OCI-LY1 (cell line): ENCODE results near the gene CYP2S1.

Source experiments
- CTCF ChIP-seq: fragments of 200-600 bp; sonication (generic), shearing (Covaris generic); IDR thresholded peaks from 2 replicates; pipeline ENCODE4 v1.5.1; 2017; ENCODE audit warnings: mild to moderate bottlenecking, antibody characterized with exemption, low read length, moderate library complexity, mixed read lengths
- EZH2 ChIP-seq: fragments of 200-600 bp; sonication (generic), shearing (Covaris generic); IDR thresholded peaks from 2 replicates; pipeline ENCODE4 v1.8.0; 2017; ENCODE audit warnings: borderline replicate concordance, mixed run types, mild to moderate bottlenecking, antibody characterized with exemption, low read length, moderate library complexity, mixed read lengths

DNA sequence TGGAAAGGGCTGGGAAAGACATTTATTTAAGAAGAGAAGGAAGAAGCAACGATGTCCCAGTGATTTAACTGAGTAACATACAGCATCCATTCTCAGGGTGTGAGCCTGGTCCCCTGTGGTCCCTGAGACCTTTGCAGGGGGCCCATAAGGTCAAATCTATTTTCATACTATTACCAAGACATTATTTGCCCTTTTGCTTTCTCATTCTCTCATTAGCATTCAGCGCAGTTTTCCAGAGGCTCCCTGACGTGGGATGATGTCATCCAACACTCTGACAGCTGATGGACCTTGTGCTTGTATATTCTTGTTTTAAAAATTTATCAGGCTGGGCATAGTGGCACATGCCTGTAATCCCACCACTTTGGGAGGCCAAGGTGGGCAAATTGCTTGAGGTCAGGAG lies 52.8 kb downstream of the CYP2S1 start:
- no peak for TF ChIP-seq CTCF
- TF ChIP-seq EZH2: no peak
